ENCODE measurements around the gene NUMB. TPM values are rescaled to one million over a fixed set of nuclear protein-coding genes. Genes with fewer than 3 reads are reported as not detected.

The NUMB gene
- total and polyA plus RNA-seq, 2 donors (not counting 1 experiment from before 2014, with no cell fraction given), result 36.0 to 151 TPM

DNA sequence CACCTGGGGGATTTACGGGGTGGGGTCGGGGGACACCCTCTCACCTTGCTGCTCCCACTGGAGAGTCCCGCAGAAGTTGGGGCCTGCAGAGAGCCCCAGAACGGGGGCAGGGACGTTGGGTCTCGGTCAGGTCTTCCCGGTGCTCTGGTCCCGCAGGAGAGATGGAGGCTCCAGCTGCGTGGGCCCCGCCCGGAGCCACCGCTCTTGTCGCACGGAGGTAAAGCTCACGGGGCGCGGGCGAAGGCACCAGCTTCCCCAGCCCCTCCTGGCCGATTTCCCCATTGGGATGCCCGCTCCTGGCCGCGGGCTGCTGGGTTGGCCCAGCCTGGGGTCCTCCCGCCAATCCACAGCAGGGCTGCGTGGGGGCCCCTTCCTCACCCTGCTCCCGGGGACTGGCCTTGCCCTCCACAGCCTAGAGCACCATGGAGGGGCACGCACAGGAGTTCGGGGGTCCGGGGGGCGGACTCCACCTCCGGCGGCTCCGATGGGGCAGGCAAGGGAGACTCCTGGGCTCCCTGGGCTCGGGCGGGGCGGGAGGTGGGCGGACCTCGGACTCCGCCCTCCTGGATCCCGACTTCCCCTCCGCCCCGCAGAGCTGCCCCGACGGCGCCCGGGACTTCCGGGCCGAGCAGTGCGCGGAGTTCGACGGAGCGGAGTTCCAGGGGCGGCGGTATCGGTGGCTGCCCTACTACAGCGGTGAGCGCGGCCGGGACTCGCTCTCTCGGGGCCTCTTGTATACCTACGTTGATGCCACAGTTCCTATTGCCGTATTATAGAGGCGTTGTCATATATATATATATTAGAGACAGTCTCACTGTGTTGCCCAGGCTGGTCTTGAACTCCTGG, 212.6 kb downstream of the NUMB start:
- H3K9me3 ChIP-seq (ENCODE audit: control insufficient read depth, insufficient read depth, low read depth, low read length), result no peaks in the 10 kb centered on the region
- no peaks in the 10 kb centered on the region for H3K27me3 ChIP-seq (ENCODE audit: control insufficient read depth, insufficient read depth, low read length)
- H3K9ac ChIP-seq (ENCODE audit: insufficient read depth, low read length), result no peak overlapping the region
- TF ChIP-seq CTCF (conservative IDR thresholded peaks at IDR 0.05 in 1 of 2, IDR thresholded peaks at IDR 0.05 in 1 of 2; ENCODE audit: low read depth in 1 of 2, low read length in 2 of 2), result no peak
- no peak for TF ChIP-seq EZH2 (IDR thresholded peaks at IDR 0.05; ENCODE audit: low read length, missing control alignments)
- H3K27ac ChIP-seq (ENCODE audit: insufficient read depth, low read length), result no peak overlapping the region
- no peaks in the 10 kb centered on the region for H3K4me1 ChIP-seq (ENCODE audit: control insufficient read depth, extremely low read depth, insufficient read depth, low read length)
- H3K79me2 ChIP-seq (ENCODE audit: control insufficient read depth, insufficient read depth, low read length), result no peaks in the 10 kb centered on the region
- H3K4me3 ChIP-seq (replicated peaks in 1 of 4; ENCODE audit: control extremely low read depth in 1 of 4, insufficient read depth in 1 of 4, low read depth in 3 of 4, low read length in 4 of 4), result peak overlapping the region; percentile 0 to 61 (median 26)
- H3K36me3 ChIP-seq (ENCODE audit: control insufficient read depth, insufficient read depth, low read length), result no peaks in the 10 kb centered on the region
- H4K20me1 ChIP-seq (ENCODE audit: control insufficient read depth, extremely low read depth, insufficient read depth, low read length), result no peaks in the 10 kb centered on the region
- peak in 1 of 2 donors; percentile 44 for DNase-seq (ENCODE audit: low read depth in 2 of 2)
- H2AFZ ChIP-seq (ENCODE audit: low read length), result peak overlapping the region; percentile 6
- peak overlapping the region; percentile 7 for H3K4me2 ChIP-seq (ENCODE audit: extremely low read depth, insufficient read depth, low read length)

GRCh38 chr14:73244541-73245290, 213.6 kb downstream of the NUMB start:
- TF ChIP-seq CTCF (conservative IDR thresholded peaks at IDR 0.05 in 1 of 2, IDR thresholded peaks at IDR 0.05 in 1 of 2; ENCODE audit: low read depth in 1 of 2, low read length in 2 of 2) (no peak), EZH2 (IDR thresholded peaks at IDR 0.05; ENCODE audit: low read length, missing control alignments) (no peak)
- H3K27ac ChIP-seq (ENCODE audit: insufficient read depth, low read length), result no peak overlapping the region

GRCh38 chr14:73243748-73244147, 214.6 kb downstream of the NUMB start:
- no peak overlapping the region for H3K27ac ChIP-seq (ENCODE audit: insufficient read depth, low read length)
- H3K4me2 ChIP-seq (ENCODE audit: extremely low read depth, insufficient read depth, low read length), result no peak overlapping the region
- no peaks in the 10 kb centered on the region for H4K20me1 ChIP-seq (ENCODE audit: control insufficient read depth, extremely low read depth, insufficient read depth, low read length)
- no peaks in the 10 kb centered on the region for H3K9me3 ChIP-seq (ENCODE audit: control insufficient read depth, insufficient read depth, low read depth, low read length)
- H3K36me3 ChIP-seq (ENCODE audit: control insufficient read depth, insufficient read depth, low read length), result no peaks in the 10 kb centered on the region
- peaks cover 7% of the 10 kb centered on the region for H3K4me1 ChIP-seq (ENCODE audit: control insufficient read depth, extremely low read depth, insufficient read depth, low read length)
- no peaks in the 10 kb centered on the region for H3K27me3 ChIP-seq (ENCODE audit: control insufficient read depth, insufficient read depth, low read length)
- TF ChIP-seq CTCF (conservative IDR thresholded peaks at IDR 0.05 in 1 of 2, IDR thresholded peaks at IDR 0.05 in 1 of 2; ENCODE audit: low read depth in 1 of 2, low read length in 2 of 2), result no peak
- TF ChIP-seq EZH2 (IDR thresholded peaks at IDR 0.05; ENCODE audit: low read length, missing control alignments), result no peak
- H2AFZ ChIP-seq (ENCODE audit: low read length), result no peak overlapping the region
- no peak for DNase-seq (ENCODE audit: low read depth in 2 of 2)
- no peak overlapping the region for H3K9ac ChIP-seq (ENCODE audit: insufficient read depth, low read length)
- H3K79me2 ChIP-seq (ENCODE audit: control insufficient read depth, insufficient read depth, low read length), result no peaks in the 10 kb centered on the region
- H3K4me3 ChIP-seq (replicated peaks in 1 of 4; ENCODE audit: control extremely low read depth in 1 of 4, insufficient read depth in 1 of 4, low read depth in 3 of 4, low read length in 4 of 4), result no peak overlapping the region

More at GRCh38 chr14:73244541-73245290, 213.6 kb downstream of the NUMB start:
- Histone ChIP-seq H3K79me2 (ENCODE audit: control insufficient read depth, insufficient read depth, low read length) (no peaks in the 10 kb centered on the region), H2AFZ (ENCODE audit: low read length) (no peak overlapping the region), H3K4me3 (replicated peaks in 1 of 4; ENCODE audit: control extremely low read depth in 1 of 4, insufficient read depth in 1 of 4, low read depth in 3 of 4, low read length in 4 of 4) (peak overlapping the region in 2 of 4 experiments; percentile 47 to 61), H3K27me3 (ENCODE audit: control insufficient read depth, insufficient read depth, low read length) (no peaks in the 10 kb centered on the region), H4K20me1 (ENCODE audit: control insufficient read depth, extremely low read depth, insufficient read depth, low read length) (no peaks in the 10 kb centered on the region), H3K4me1 (ENCODE audit: control insufficient read depth, extremely low read depth, insufficient read depth, low read length) (peaks cover 2% of the 10 kb centered on the region), H3K4me2 (ENCODE audit: extremely low read depth, insufficient read depth, low read length) (peak overlapping the region; percentile 0), H3K36me3 (ENCODE audit: control insufficient read depth, insufficient read depth, low read length) (no peaks in the 10 kb centered on the region), H3K9ac (ENCODE audit: insufficient read depth, low read length) (no peak overlapping the region), H3K9me3 (ENCODE audit: control insufficient read depth, insufficient read depth, low read depth, low read length) (no peaks in the 10 kb centered on the region)
- no peak for DNase-seq (ENCODE audit: low read depth in 2 of 2)
